ENCODE results near the gene ALAS1.

Gene ALAS1

DNA sequence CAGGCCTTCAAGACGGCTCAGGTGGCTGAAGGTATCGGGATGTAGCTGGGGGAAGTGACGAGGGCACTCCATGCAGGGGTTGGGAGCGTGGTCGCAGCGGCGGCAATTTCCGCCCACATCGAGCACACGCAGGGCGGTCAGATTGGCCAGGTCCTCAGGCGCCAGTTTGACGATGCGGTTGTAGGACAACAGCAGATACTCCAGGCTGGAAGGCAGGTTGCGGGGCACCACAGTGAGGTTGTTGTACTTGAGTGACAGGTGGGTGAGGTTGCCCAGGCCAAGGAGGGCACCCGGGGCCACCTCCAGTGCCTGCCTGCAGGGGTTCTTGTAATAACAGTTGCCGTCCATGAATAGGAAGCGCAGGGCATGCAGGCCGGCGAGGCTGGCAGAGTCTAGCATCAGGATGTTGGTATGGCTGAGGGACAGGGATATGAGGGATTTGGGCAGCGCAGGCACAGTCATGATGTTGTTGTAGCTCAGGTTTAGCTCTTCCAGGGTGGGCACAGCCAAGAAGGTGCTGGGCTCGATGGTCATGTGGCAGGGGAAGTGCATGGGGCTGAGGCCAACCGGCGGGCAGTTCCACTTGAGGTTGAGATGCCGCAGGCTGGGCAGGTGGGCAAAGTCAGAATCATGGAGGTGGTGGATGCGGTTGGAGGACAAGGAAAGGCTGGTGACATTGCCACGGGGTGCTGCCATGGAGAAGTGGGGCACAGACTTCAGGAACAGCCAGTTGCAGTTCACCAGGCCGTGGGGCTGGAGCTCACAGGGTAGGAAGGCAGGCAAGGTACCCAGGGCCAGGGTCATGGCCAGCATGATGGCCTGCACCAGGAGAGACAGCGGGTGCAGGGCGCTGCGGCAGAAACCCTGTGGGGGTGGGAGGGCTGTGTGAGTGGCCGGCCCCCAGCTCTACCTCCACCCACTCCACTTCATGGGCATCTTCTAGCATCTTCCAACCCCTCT is 25.8 kb downstream of the ALAS1 start:
- no peak for DNase-seq

DNA sequence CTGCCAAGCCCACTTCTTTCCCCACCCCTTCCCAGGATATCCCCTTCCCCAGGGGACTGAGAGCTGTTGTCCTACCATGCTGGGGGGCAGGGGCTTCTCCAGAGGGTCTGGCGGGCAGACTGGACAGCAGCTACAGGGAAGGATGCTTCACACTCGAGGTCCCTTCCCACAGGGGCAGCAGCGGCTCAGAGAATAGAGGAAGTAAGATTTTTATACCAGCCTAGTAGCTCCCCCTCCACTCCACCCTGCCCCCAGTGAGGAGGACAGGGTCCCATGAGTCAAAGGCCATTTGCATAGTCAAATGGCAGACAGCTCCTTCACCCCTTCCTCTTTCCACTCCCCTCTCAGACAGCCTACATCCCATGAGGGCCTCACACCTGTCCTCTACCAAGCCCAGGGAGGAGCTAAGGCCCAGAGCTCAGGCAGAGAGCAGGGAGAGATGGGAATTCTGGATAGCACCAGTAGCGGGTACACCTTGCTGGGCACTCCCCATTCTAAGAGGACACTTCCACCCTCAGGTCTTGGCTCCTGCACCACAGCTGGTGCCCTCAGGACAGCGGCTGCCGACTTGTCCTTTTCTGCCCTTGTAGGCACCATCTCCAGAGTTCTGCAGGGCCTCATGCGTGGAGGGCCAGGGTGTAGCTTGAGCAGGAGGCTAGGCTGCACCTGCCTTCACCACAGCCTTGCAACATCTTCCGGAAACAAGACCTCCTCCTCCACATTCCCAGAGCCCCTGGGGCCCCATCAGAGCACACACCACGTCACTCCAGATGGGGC is 27.7 kb downstream of the ALAS1 start, which contains the start of gene TLR9:
Gene TLR9 (minus strand): TSS at position 194 of the 777 bp plus-strand sequence. CDS start 116 bp downstream, at position 78.
- no peak for DNase-seq

DNA sequence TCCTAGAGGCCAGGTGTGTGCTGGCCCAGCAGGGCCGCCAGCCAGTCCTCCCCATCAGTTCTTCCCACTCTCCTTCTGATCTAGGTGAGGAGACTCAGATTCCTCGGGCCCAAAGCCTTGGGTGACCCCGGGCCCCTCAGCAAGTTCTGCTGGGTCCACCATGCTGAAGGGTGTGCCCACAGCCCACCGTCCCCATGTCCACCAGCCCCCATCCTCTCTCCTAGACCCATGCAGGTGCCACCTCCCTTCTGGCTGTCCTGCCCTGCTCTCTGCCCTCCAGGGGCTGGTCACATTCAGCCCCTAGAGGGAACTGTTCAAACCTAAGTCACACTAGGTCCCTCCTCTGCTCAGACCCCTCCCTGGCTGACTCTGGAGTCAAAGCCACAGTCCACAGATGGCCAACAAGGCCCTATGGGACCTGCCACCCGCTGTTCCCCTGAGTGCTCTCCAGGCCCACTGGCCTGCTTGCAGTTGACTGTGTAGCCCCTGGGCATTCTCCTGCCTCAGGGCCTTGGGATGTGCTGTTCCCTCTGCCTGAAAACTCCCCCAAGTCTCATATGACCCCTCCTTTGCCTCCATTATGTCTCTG is 28.4 kb downstream of the ALAS1 start:
- no peak for DNase-seq

DNA sequence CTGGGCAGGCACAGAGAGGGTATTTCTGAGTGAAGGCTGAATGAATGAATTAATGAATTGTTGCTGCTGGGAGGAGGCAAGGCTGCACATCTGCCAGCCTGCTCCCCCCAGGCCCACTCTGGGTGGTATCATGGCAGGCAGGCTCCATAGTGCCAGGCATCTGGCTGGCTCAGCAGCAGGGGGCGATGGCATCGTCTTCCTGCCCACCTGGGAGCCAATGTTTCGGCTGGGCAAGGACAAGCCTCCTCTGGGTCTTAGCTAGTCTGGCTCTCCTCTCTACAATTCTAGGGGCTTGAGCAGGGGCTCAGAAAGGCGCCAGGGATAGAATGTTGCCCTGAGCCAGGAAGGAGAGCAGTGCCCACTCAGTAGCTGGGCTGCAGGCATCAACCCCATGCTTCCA is 29.2 kb downstream of the ALAS1 start:
- DNase-seq: no peak

DNA sequence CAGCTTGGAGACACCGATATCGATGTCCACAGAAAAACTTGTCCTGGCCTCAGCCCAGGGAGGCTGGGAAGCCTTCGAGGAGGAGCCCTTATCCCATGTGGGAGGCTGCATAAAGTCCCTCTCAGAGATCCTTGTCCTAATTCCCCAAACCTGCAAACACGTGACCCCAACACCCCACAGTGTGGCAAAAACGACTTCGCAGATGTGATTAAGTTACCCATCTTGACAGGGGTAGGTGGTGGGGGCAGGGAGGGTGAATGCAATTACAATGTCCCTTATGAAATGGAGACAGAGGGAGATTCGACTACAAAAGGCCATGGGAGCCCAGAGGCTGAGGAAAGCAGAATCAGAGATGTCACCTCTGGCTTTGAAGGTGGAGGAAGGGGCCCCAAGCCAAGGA is 29.8 kb downstream of the ALAS1 start:
- DNase-seq: no peak

DNA sequence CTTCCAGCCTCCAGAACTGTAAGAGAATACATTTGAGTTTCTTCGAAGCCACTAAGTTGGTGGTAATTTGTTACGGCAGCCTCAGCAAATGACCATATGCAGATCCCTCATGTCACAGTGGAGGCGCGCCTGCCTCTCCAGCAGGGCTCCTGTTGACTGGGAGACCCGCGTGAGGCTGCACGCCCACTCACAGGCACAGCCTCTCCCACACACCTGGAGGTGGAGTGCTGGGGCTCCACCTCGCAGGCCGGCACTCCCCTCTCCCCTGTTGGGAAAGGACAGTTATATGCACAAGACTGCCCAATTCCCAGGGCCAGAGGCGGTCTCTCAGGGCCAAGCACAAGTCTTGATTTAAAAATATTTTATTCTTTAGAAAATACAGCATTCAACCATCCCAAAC is 30.3 kb downstream of the ALAS1 start:
- DNase-seq: no peak

DNA sequence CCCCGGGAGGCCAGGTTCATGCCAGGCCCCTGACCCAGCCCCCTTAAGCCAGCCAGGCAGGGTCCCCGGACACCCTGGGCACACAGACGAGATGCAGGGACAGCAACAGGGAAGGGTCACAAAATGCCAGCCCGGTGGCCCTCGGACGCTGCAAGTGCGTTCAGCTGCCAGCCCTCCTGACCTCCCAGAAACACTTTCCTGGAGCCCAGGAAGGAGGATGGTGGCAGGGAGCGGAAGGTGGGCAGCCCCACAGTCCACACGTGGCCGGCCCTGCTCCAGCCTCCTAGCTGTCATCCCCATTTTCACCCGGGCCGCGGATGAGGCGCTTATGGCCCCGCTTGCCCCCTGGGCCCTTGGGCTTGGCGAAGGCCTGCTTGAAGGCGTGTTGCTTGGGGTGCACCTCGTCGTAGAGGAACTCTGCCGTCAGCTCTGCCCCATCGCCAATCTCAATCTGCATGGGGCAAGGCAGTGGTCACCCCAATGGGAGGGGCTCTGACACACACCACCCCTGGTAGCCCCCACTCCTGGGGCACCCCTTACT is 30.9 kb downstream of the ALAS1 start:
- no peak for DNase-seq

DNA sequence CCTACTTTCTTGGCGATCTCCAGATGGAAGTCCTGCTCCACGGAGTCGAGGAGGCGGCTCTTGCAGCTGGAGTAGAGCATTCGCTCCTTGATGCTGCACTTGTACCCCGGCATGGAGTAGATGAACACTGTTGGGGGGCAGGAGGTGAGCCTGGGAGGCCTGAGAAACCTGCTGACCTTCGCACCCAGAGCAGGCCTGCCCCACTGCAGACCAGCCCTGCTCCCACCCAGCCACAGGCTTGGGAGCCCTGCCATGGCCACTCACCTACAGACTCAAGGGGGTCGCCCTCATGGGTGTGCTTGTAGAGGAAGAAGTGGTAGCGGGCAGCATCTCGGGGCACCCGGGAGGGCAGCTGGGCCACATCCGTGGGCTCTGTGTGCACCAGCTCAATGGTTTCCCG is 31.7 kb downstream of the ALAS1 start:
- no peak for DNase-seq

DNA sequence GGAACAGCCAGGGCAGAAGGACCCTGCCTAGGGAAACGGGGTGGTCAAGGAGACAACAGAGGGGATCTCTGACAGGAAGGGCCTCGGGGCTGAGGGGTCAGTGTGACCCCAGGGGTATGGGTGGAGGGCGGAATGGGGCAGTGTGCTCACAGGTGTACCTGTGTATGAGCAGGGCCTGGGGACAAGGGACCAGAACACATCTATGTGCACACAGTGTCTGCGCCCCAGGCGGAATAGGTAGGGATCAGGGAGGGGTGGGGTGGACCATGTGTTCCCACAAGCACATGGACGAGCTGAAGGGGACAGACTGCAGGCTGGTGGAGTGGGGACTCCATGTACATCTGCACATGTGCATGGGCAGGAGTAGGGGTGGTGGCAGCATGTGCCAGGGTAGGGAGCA is 32.5 kb downstream of the ALAS1 start:
- no peak for DNase-seq

DNA sequence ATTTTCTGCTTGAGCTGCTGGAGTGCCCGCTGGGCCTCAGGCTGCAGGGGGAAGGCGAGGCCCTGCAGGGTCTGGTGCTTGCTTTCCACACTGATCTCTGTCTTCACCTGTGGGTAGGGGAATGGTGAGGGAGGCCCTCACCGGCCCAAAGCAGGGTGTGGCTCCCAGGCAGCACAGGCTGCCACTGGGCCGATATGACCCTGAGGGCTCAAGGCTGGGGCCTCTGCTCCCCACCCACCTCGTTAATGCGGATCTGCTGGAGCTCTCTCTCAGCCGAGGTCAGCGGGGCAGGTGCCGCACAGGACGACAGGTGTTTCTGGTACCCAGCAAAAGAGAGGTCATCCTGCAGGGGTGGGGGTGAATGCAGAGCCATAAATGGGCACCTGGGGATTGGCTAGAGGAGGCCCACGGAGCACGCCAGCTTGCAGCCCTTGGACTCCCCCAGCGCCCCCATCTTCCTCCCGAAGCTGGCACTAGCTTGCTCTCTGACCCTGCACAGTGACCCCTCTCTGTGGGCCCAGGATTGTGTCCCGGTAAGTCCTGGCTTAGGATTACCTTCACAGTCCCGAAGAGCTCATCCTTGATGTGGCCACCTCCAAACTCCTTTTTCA is 33.0 kb downstream of the ALAS1 start:
- DNase-seq: no peak

DNA sequence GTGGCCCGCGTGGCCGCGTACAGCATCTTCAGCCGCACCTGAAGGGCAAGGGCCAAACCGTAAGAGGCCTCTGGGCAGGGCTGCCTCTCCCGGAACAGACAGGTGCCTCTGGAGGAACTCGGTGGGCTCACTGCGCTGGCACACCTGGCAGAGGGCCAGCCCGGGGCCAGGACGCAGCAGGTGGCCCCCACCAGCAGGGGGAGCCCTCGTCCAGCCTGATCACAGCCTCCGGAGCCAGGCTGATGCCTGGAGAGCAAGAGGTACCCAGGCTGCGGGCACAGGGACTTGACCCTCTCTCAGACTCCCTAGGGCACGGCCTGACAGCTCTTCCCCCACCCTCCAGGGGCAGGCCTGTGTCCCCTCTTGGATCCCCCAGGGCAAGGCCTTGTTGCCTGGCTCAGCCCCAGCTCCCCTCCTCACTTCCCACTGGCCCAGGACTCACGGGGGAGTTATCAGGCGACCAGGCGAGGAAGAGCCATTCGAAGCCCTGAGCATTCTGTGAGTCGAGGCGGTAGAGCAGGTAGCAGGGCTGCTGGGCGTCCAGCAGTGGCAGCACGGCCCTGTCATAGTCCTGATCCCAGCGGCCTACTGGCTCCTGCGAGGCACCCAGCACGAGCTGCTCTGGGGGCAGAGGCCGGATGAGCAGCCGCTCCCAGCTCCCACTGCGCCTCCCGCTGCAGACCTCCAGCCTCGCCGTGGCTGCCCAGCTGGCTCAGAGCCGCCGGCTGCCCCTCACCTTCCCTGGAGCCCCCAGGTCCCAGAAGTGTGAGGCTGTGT is 33.7 kb downstream of the ALAS1 start:
- DNase-seq: peak; percentile 9

DNA sequence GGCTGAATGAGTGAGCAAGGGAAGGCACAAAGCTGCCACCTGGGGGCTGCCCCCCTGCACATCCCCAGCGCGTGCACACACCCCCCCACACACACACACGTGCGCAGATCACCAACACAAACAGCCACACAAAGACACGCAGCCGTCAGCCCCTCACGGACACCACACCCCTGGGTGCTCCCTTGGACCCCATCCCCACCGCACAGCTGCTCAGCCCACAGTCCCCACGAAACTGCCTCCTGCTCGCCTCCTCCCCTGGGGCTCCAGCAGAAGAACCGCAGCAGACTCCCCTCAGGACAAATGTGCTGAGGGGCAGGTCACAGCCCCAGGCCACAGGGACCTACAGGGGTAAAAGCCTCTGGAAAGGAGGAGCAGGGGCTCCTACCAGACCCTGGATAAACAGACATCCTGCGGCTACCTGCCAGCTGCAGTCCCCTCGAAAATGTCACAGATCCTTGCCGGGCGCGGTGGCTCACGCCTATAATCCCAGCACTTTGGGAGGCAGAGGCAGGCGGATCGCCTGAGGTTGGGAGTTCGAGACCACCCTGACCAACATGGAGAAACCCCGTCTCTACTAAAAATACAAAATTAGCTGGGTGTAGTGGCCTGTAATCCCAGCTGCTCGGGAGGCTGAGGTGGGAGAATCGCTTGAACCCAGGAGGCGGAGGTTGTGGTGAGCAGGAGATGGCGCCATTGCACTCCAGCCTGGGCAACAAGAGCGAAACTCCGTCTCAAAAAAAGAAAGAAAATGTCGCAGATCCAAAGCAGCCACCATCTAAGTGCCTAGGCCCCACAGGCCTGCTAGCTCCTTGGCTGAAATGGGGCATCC is 34.5 kb downstream of the ALAS1 start:
- no peak for DNase-seq

DNA sequence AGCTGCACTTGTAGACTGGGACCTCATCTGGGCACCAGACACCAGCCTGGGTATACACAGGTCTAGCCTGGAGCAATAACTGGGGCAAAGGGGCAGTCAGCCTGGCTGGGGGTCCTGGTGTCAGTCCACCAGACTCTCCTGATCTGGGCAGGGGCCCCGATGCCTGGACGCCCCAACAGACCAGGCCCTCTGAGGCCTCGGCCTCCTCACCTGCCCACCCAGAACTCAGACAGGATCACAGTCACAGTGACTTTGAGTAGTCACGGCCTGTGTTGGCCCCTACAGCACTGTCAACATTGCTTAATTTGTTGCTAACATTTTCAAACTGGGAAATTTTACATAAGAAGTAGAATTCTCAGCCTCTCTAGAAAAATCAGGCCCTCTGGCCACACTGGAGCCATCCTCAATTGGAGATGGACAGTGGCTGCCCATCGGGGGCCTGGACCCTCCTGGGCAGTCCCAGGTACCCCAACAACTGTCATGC is 35.2 kb downstream of the ALAS1 start:
- no peak for DNase-seq

DNA sequence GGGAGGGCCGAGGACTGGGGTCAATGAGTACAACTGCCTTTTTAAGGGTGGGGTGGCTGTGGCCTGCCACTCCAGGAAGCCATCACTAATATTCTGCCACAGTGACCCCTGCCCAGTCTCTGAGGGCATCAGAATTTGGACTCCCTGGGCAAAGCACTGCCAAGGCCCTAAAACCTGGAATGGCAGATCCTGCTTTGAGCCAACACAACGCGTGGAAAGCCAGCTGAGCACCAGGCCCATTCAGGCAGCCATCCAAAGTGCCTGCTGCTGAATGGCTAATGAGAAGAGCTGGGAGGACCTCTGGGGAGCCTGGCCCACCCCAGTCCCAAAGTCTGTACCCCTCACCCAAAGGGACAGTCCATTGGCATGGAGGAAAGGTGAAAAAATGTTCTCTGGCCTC is 36.0 kb downstream of the ALAS1 start:
- no peak for DNase-seq

DNA sequence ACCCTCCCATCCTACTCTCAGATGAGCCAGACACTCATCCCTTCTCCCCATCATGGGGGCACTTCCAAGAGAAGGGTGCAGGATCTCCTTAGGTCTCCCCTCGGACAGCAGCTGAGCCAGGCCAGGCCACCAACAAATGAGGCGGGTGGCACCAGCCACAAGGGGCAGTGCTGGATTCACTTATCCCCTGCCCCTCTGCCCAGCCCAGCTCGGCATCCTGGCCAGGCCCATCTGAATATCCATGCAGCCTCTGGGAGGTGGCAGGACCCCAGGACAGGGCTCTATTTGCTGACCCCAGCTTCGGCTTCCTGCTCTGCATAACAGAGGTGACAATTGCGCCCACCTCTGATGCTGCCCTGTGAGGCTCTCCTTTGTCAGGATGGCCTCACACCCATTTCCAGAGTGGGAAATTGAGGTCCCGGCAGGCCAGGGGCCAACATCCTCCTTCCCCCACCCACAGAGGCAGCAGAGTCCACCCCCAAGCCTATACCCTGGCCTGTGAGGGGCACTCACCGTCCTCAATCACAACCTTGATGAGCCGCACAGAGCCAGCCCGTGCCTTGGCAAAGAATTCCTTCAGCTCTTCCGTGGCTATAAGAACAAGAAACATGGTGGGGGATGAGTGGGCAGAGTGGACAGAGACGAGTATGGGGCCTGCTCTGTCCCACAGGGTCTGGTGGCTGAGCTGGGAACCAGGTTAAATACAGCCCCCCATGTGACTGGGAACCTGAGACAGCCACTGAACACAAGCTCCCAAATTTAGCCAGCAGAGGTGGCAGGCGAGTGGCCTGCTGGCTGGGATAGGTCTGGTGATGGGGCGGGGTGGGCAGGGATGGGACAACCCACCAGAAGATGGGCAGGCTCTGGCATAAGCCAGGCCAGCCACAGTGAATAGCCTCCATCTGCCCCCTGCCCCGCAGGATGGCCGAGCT is 36.8 kb downstream of the ALAS1 start:
- no peak for DNase-seq

DNA sequence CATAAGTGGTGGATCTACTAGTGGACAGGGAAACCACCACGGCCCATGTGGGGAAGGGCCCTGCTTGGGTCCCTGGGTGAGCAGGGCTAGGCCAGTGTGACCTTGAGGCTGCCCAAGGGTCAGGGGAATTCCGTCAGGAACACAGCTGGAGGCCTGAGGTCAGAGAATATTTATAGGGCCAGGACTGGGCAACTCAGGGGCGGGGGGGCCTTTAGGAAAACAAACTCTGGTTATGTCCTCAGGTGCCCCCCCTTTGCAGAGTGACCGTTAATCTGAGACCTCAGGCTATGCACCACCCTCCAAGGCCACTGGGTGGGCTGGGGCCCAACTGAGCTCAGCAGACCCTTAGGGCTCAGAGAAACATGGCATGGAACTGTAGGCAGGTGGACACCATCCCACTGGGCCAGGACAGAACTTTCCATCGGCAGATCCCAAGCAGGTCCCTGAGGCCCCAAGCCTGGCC is 38.5 kb downstream of the ALAS1 start:
- no peak for DNase-seq

DNA sequence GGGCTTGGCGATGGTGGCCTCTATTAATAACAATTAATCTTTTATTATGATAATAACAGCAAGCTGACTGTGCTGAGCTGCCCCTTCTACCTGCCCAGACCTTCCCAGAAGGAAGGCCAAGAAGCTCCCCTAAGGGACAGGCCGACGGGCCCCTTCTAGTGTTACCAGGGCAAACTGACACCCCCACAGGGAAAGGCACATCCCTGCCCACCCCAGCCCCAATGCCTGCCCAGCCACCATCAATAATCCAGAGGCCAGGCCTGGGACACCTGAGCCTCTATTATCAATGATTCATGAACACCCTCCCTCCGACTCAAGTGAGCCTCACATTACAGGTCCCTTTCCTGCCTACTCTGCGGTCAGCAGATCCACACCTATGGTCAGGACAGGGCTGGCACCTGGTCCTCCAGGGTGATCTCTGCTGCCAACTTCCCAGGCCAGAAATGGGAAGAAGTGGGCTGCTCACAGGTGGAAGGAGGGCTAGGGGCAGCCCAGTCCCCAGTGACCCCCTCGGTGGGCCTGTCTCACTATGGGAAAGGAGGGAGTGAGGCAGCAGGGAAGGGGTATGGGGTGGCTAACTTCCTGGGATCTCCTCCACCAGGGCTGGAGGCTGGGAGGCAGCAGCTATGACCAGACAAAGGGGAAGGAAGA is 39.2 kb downstream of the ALAS1 start:
- no peak for DNase-seq

DNA sequence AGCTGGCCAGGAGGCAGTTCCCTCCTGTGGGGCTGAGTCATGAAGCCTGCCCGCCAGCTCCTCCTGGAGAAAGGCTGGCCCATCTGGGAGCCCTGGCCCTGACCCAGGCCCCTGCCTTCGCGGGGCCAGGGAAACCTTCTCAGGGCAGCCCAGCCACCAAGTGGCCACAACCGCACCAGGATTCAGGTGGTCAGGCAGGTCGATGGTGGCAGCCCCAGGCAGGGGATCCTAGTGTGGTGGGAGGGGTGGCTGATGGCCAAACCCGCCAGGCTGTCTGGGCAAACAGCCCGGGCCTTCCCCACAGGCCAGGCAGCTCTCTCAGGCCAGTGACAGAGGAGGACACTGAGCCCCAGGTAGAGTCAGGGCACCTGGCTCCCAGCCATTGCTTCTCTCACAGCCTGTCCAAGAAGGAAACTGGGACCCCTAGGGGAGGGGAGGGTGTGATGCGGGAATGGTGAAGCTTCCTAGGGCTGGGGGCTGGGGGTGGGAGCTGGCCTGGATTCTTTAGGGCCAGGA is 39.8 kb downstream of the ALAS1 start:
- DNase-seq: no peak
